H9 (cell line): ENCODE data around the gene PPP2CA. TPM values are rescaled to one million over a fixed set of nuclear protein-coding genes. Genes with fewer than 3 reads are reported as not detected.

Experiments used
- DNase-seq: peaks from one replicate; pipeline ENCODE4 v3.0.0-alpha.2; 2017
- H2AFZ ChIP-seq: one replicate; pipeline ENCODE4 v1.6.1; 2013; ENCODE audit warnings: mild to moderate bottlenecking, low read length, control low read depth, moderate library complexity
- H2AK5ac ChIP-seq: 2 replicates; pipeline ENCODE4 v1.6.1; 2013; ENCODE audit warnings: low read length, control low read depth, mixed read lengths; ENCODE audit not compliant: insufficient read length
- H2BK120ac ChIP-seq: one replicate; pipeline ENCODE4 v1.6.1; 2013; ENCODE audit warnings: low read depth, mild to moderate bottlenecking, low read length, control low read depth, inconsistent platforms; ENCODE audit not compliant: poor library complexity, severe bottlenecking
- H2BK12ac ChIP-seq: 2 replicates; pipeline ENCODE4 v1.6.1; 2013; ENCODE audit warnings: low read length, control low read depth, mixed read lengths, low read depth; ENCODE audit not compliant: insufficient read length
- H2BK15ac ChIP-seq: 2 replicates; pipeline ENCODE4 v1.6.1; 2013; ENCODE audit warnings: low read depth, low read length, control low read depth
- H2BK20ac ChIP-seq: one replicate; pipeline ENCODE4 v1.6.1; 2013; ENCODE audit warnings: low read depth, mild to moderate bottlenecking, low read length, control low read depth, inconsistent platforms; ENCODE audit not compliant: poor library complexity, severe bottlenecking
- H2BK5ac ChIP-seq: 2 replicates; pipeline ENCODE4 v1.6.1; 2013; ENCODE audit warnings: low read length, control low read depth, mixed read lengths; ENCODE audit not compliant: insufficient read length
- H3K14ac ChIP-seq: 2 replicates; pipeline ENCODE4 v1.6.1; 2013; ENCODE audit warnings: low read length, control low read depth; ENCODE audit not compliant: insufficient read depth
- H3K18ac ChIP-seq: 2 replicates; pipeline ENCODE4 v1.6.1; 2013; ENCODE audit warnings: low read depth, mild to moderate bottlenecking, mixed read lengths, low read length, control low read depth; ENCODE audit not compliant: insufficient read length
- H3K23ac ChIP-seq: 2 replicates; pipeline ENCODE4 v1.6.1; 2013; ENCODE audit warnings: low read length, control low read depth, mixed read lengths, low read depth; ENCODE audit not compliant: insufficient read length
- H3K23me2 ChIP-seq: 2 replicates; pipeline ENCODE4 v1.6.1; 2013; ENCODE audit warnings: low read depth, mild to moderate bottlenecking, mixed read lengths, low read length, control low read depth; ENCODE audit not compliant: insufficient read length, poor library complexity, severe bottlenecking
- H3K27ac ChIP-seq: 2 replicates; pipeline ENCODE4 v1.5.1; 2013; ENCODE audit warnings: low read length, control low read depth, mixed read lengths, low read depth; ENCODE audit not compliant: insufficient read length
- H3K27me3 ChIP-seq: 2 replicates; pipeline ENCODE4 v1.6.1; 2013; ENCODE audit warnings: low read length, control low read depth, inconsistent platforms; ENCODE audit not compliant: insufficient read depth
- H3K4ac ChIP-seq: 2 replicates; pipeline ENCODE4 v1.6.1; 2013; ENCODE audit warnings: low read depth, mild to moderate bottlenecking, control low read depth, inconsistent platforms, low read length, moderate library complexity
- H3K4me1 ChIP-seq: 2 replicates; pipeline ENCODE4 v1.6.1; 2013; ENCODE audit warnings: low read length, control low read depth, inconsistent platforms; ENCODE audit not compliant: insufficient read depth
- H3K4me2 ChIP-seq: 2 replicates; pipeline ENCODE4 v1.6.1; 2013; ENCODE audit warnings: low read length, control low read depth, mixed read lengths; ENCODE audit not compliant: insufficient read length, insufficient read depth
- H3K56ac ChIP-seq: 2 replicates; pipeline ENCODE4 v1.6.1; 2013; ENCODE audit warnings: low read depth, mild to moderate bottlenecking, mixed read lengths, low read length, control low read depth; ENCODE audit not compliant: insufficient read length
- H3K79me1 ChIP-seq: 2 replicates; pipeline ENCODE4 v1.6.1; 2013; ENCODE audit warnings: low read depth, mild to moderate bottlenecking, moderate library complexity, low read length, control low read depth, inconsistent platforms; ENCODE audit not compliant: insufficient read depth, poor library complexity, severe bottlenecking
- H3K79me2 ChIP-seq: 2 replicates; pipeline ENCODE4 v1.6.1; 2013; ENCODE audit warnings: low read length, control low read depth, inconsistent platforms; ENCODE audit not compliant: insufficient read depth
- H3K9ac ChIP-seq: 2 replicates; pipeline ENCODE4 v1.6.1; 2013; ENCODE audit warnings: low read length, control low read depth, mixed read lengths; ENCODE audit not compliant: insufficient read length; ENCODE audit errors: extremely low read depth
- H3K9me3 ChIP-seq: one replicate; pipeline ENCODE4 v1.6.1; 2013; ENCODE audit warnings: low read depth, low read length, inconsistent platforms; ENCODE audit not compliant: control insufficient read depth
- H3T11ph ChIP-seq: one replicate; pipeline ENCODE4 v1.6.1; 2013; ENCODE audit warnings: mild to moderate bottlenecking, low read length, control low read depth, inconsistent platforms
- H4K20me1 ChIP-seq: one replicate; pipeline ENCODE4 v1.6.1; 2013; ENCODE audit not compliant: control insufficient read depth, insufficient read length, insufficient read depth
- H4K5ac ChIP-seq: 2 replicates; pipeline ENCODE4 v1.6.1; 2013; ENCODE audit warnings: low read depth, mild to moderate bottlenecking, mixed read lengths, low read length, control low read depth; ENCODE audit not compliant: insufficient read length
- H4K8ac ChIP-seq: replicated peaks from 2 replicates; pipeline ENCODE4 v1.6.1; 2013; ENCODE audit warnings: low read length, control low read depth, mixed read lengths, low read depth; ENCODE audit not compliant: insufficient read length
- H4K91ac ChIP-seq: 2 replicates; pipeline ENCODE4 v1.6.1; 2013; ENCODE audit warnings: low read depth, mild to moderate bottlenecking, moderate library complexity, mixed read lengths, low read length, control low read depth; ENCODE audit not compliant: insufficient read length
- H3K27ac Mint-ChIP-seq, 3 experiments: 2 replicates in 2 of 3; 3 replicates in 1 of 3; pipeline ENCODE4 v1.8.0; 2020 to 2021; ENCODE audit warnings: mixed read lengths in 3 of 3, mild to moderate bottlenecking in 1 of 3, moderate library complexity in 1 of 3
- H3K27me3 Mint-ChIP-seq: 2 replicates; pipeline ENCODE4 v1.8.0; 2021; ENCODE audit warnings: low read depth, mild to moderate bottlenecking, moderate library complexity, mixed read lengths
- H3K36me3 Mint-ChIP-seq, 3 experiments: 2 replicates in 2 of 3; 3 replicates in 1 of 3; pipeline ENCODE4 v1.8.0; 2020 to 2021; ENCODE audit warnings: low read depth in 3 of 3, mixed read lengths in 3 of 3; ENCODE audit not compliant: insufficient read depth in 1 of 3
- H3K4me1 Mint-ChIP-seq, 2 experiments: 2 replicates each; pipeline ENCODE4 v1.8.0; 2020; ENCODE audit warnings: mixed read lengths in 2 of 2
- H3K4me3 Mint-ChIP-seq, 2 experiments: 2 replicates in 1 of 2; 3 replicates in 1 of 2; pipeline ENCODE4 v1.8.0; 2020 to 2021; ENCODE audit warnings: mild to moderate bottlenecking in 2 of 2, mixed read lengths in 2 of 2, moderate library complexity in 1 of 2
- H3K9me3 Mint-ChIP-seq, 2 experiments: 2 replicates in 1 of 2; 3 replicates in 1 of 2; pipeline ENCODE4 v1.8.0; 2020; ENCODE audit warnings: mild to moderate bottlenecking in 2 of 2, mixed read lengths in 2 of 2, moderate library complexity in 1 of 2
- WGBS: extraction: QIAGEN DNeasy Blood & Tissue Kit; methylation state at CpG from one replicate; pipeline ENCODE4 v1.1.7; 2013; ENCODE audit warnings: missing lambda C conversion rate, low lambda C conversion rate, mixed read lengths; ENCODE audit not compliant: insufficient read length; ENCODE audit errors: extremely low coverage; 5-methylcytosine and 5-hydroxymethylcytosine counted together
- total RNA-seq: library from RNA; stranded (reverse); gene quantifications from 2 replicates; pipeline ENCODE4 v1.2.1, GENCODE V29; 2021
- TF ChIP-seq, protein P1 (sequence below): fragments of 200-600 bp; sonication (generic); conservative IDR thresholded peaks from 3 replicates; pipeline ENCODE4 v1.8.0; 2021; ENCODE audit warnings: antibody characterized with exemption, mild to moderate bottlenecking

The PPP2CA gene
- total RNA-seq, 1 experiment from 2014 or later, result 244 TPM

DNA sequence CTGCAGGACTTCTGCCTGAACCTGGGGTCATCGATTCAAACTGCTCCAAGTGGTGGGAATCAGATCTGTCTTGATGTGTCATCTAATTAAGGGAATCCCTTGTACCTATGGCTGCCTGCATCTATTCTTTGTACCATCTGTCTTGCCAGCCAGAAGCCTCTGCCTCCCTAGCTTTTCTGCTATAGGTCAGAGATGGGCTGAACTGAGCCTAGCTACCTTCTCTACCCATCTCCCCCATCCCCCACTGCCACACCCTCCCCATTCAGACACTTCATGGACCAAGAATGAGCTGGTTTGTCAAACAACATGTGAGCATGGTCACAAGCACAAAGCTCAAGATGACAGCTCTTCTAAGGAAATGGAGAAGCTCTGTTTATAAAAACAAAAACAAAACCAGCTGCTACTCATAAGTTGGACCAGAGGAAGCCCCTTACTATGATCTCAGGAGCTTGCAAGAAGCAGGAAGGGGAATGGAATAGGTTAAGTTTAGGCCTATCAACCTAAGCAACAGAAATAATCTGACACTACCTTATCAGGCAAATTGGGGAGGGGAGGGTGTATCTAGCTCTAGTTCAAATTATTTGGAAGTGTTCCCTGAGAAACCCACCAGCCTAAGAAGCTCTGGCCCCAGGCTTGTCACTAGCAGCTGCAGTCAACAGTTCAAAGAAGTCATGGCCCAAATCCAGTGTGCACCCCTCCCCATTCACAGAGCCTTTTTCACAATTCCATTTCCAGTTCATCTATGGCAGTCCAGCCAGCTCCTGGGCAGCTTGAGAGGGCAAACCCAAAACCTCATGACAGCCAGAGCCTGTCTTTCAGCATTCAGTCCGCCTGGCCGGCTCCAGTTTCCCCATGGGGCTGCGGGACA is 79.0 kb downstream of the PPP2CA start:
- no peak overlapping the region for H3K18ac ChIP-seq
- Mint-ChIP-seq H3K36me3 (peaks cover 11 to 73% (median 48%) of the 10 kb centered on the region in 3 experiments), H3K4me1 (0 out of 4 replicates have a peak, but pooled peaks cover 0 to 2% of the 10 kb centered on the region in 2 experiments), H3K27me3 (no peaks in the 10 kb centered on the region), H3K9me3 (no peaks in the 10 kb centered on the region), H3K27ac (peak overlapping the region in 1 of 3 experiments; percentile 84; a peak in 2 of 7 replicates), H3K4me3 (no peak overlapping the region)
- no peak overlapping the region for H3K23ac ChIP-seq
- no peak for DNase-seq
- H3K4me1 ChIP-seq, result no peaks in the 10 kb centered on the region
- no peak overlapping the region for H3K27ac ChIP-seq
- no peak overlapping the region for H4K5ac ChIP-seq
- no peak overlapping the region for H2BK12ac ChIP-seq
- no peaks in the 10 kb centered on the region for H3K23me2 ChIP-seq
- H3K27me3 ChIP-seq, result no peaks in the 10 kb centered on the region
- H3K4me2 ChIP-seq, result no peak overlapping the region
- H3T11ph ChIP-seq, result no peak overlapping the region
- no peak overlapping the region for H3K14ac ChIP-seq
- no peak overlapping the region for H4K91ac ChIP-seq
- no peak overlapping the region for H4K8ac ChIP-seq
- no peaks in the 10 kb centered on the region for H3K79me2 ChIP-seq
- H2BK15ac ChIP-seq, result no peak overlapping the region
- peaks cover 4% of the 10 kb centered on the region for H4K20me1 ChIP-seq
- TF ChIP-seq, protein P1, sequence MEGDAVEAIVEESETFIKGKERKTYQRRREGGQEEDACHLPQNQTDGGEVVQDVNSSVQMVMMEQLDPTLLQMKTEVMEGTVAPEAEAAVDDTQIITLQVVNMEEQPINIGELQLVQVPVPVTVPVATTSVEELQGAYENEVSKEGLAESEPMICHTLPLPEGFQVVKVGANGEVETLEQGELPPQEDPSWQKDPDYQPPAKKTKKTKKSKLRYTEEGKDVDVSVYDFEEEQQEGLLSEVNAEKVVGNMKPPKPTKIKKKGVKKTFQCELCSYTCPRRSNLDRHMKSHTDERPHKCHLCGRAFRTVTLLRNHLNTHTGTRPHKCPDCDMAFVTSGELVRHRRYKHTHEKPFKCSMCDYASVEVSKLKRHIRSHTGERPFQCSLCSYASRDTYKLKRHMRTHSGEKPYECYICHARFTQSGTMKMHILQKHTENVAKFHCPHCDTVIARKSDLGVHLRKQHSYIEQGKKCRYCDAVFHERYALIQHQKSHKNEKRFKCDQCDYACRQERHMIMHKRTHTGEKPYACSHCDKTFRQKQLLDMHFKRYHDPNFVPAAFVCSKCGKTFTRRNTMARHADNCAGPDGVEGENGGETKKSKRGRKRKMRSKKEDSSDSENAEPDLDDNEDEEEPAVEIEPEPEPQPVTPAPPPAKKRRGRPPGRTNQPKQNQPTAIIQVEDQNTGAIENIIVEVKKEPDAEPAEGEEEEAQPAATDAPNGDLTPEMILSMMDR, result no peak
- H2BK5ac ChIP-seq, result no peak overlapping the region
- no peak overlapping the region for H2BK20ac ChIP-seq
- no peak overlapping the region for H2AFZ ChIP-seq
- no peak overlapping the region for H3K4ac ChIP-seq
- H3K56ac ChIP-seq, result no peak overlapping the region
- no peak overlapping the region for H2AK5ac ChIP-seq
- no peak overlapping the region for H2BK120ac ChIP-seq
- peaks cover 2% of the 10 kb centered on the region for H3K79me1 ChIP-seq
- no CpG with 5 or more reads among the region's 4 CpGs for WGBS
- H3K9ac ChIP-seq, result no peak overlapping the region
- H3K9me3 ChIP-seq, result no peaks in the 10 kb centered on the region
